GM12878 (cell line): ENCODE measurements around the gene SPART. TPM values are rescaled to one million over a fixed set of nuclear protein-coding genes. Genes with fewer than 3 reads are reported as not detected.

Experiments
- ATAC-seq: fragments of 200-7000 bp; cut with Tn5 transposase; 3 replicates; pipeline ENCODE4 v1.9.1; 2020; ENCODE audit warnings: mild to moderate bottlenecking, moderate library complexity
- BruUV-seq: library from RNA; stranded (reverse); fragments of 400-500 nt; replicated peaks from 2 replicates; lab custom pipeline; 2021; lab: Mats Ljungman, UMichigan
- CTCF ChIA-PET: fragments of 300-600 bp; sonication (Branson Sonifier 250); formaldehyde crosslinking; extraction: SDS; loops from one replicate; lab custom pipeline; 2021; ENCODE audit warnings: inconsistent platforms; lab: Yijun Ruan, JAX
- POLR2A ChIA-PET: fragments of 350-600 bp; formaldehyde crosslinking; extraction: SDS; loops from one replicate; lab custom pipeline; 2021; ENCODE audit warnings: inconsistent platforms; lab: Charles Lee
- RAD21 ChIA-PET: fragments of 300-600 bp; sonication (Branson Sonifier 250); formaldehyde crosslinking; loops from one replicate; lab custom pipeline; 2023; ENCODE audit warnings: antibody characterized with exemption; ENCODE audit not compliant: unreplicated experiment; lab: Charles Lee
- SMC1A ChIA-PET: fragments of 300-600 bp; sonication (Branson Sonifier 250); formaldehyde crosslinking; loops from one replicate; lab custom pipeline; 2023; ENCODE audit not compliant: unreplicated experiment, uncharacterized antibody; lab: Charles Lee
- DNase-seq: peaks from one replicate; pipeline ENCODE4 v3.0.0-alpha.2; 2011; ENCODE audit warnings: low read depth, low spot score
- FAIRE-seq: peaks from 3 replicates; lab custom pipeline; 2011; peaks lifted over from hg19 to GRCh38; lab: Jason Lieb, UNC
- H2AFZ ChIP-seq: 2 replicates; pipeline ENCODE4 v1.6.0; 2011; ENCODE audit warnings: low read depth, low read length, control low read depth; ENCODE audit not compliant: control insufficient read depth
- H3K27ac ChIP-seq: 2 replicates; pipeline ENCODE4 v1.5.1; 2011; ENCODE audit warnings: control low read depth; ENCODE audit not compliant: control insufficient read depth, insufficient read depth
- H3K27me3 ChIP-seq, 2 experiments: replicated peaks in 1 of 2; 2 replicates each; pipeline versions ENCODE4 v1.6.0 to v1.6.1; 2011; ENCODE audit warnings: low read length in 1 of 2; ENCODE audit not compliant: control insufficient read depth in 2 of 2, insufficient read depth in 2 of 2
- H3K36me3 ChIP-seq, 2 experiments: 2 replicates each; pipeline ENCODE4 v1.5.1; 2011; ENCODE audit warnings: low read length in 1 of 2; ENCODE audit not compliant: control insufficient read depth in 2 of 2, insufficient read depth in 2 of 2
- H3K4me1 ChIP-seq: 2 replicates; pipeline ENCODE4 v1.6.1; 2011; ENCODE audit warnings: mild to moderate bottlenecking, low read length, moderate library complexity, mixed read lengths; ENCODE audit not compliant: control insufficient read depth, insufficient read depth
- H3K4me2 ChIP-seq: 2 replicates; pipeline ENCODE4 v1.6.0; 2011; ENCODE audit warnings: control low read depth; ENCODE audit not compliant: control insufficient read depth, insufficient read depth
- H3K4me3 ChIP-seq: fragments of 200-600 bp; sonication (generic); 2 replicates; pipeline ENCODE4 v1.5.1; 2016
- H3K79me2 ChIP-seq: 2 replicates; pipeline ENCODE4 v1.6.0; 2011; ENCODE audit warnings: low read length; ENCODE audit not compliant: control insufficient read depth, insufficient read depth
- H3K9ac ChIP-seq: 2 replicates; pipeline ENCODE4 v1.8.0; 2011; ENCODE audit warnings: low read length, control low read depth, mixed read lengths; ENCODE audit not compliant: control insufficient read depth, insufficient read depth
- H3K9me3 ChIP-seq: replicated peaks from 3 replicates; pipeline ENCODE4 v1.5.1; 2011; ENCODE audit warnings: mild to moderate bottlenecking, low read length; ENCODE audit not compliant: control insufficient read depth, insufficient read depth
- H4K20me1 ChIP-seq: 2 replicates; pipeline ENCODE4 v1.6.0; 2011; ENCODE audit not compliant: control insufficient read depth, insufficient read depth
- BACH1 ChIP-seq: fragments of 450-650 bp; IDR thresholded peaks from 2 replicates; pipeline ENCODE4 v1.6.1; 2017; ENCODE audit warnings: mild to moderate bottlenecking, borderline replicate concordance
- BCL11A ChIP-seq: IDR thresholded peaks from 2 replicates; pipeline ENCODE4 v1.6.1; 2011; ENCODE audit warnings: low read depth, low read length
- BRCA1 ChIP-seq: IDR thresholded peaks from 2 replicates; pipeline ENCODE4 v1.6.1; 2011; ENCODE audit warnings: low read depth, low read length, improper control_type of control experiment
- CREM ChIP-seq: IDR thresholded peaks from 2 replicates; pipeline ENCODE4 v1.6.1; 2014; ENCODE audit warnings: antibody characterized with exemption, low read depth
- ELK1 ChIP-seq: IDR thresholded peaks from 2 replicates; pipeline ENCODE4 v1.6.1; 2012; ENCODE audit warnings: low read depth, low read length, improper control_type of control experiment
- EZH2 ChIP-seq: IDR thresholded peaks from 2 replicates; pipeline ENCODE4 v1.6.1; 2012; ENCODE audit warnings: low read depth, mild to moderate bottlenecking, control low read depth, inconsistent platforms, low read length, borderline replicate concordance; ENCODE audit not compliant: control insufficient read depth
- HDAC6 ChIP-seq: fragments of 200-600 bp; sonication (generic); IDR thresholded peaks from one replicate; pipeline ENCODE4 v1.8.0; 2017; ENCODE audit warnings: antibody characterized with exemption; ENCODE audit not compliant: unreplicated experiment
- IKZF2 ChIP-seq, 2 experiments: fragments of 450-650 bp; IDR thresholded peaks; 2 replicates each; pipeline ENCODE4 v1.6.1; 2017; ENCODE audit warnings: mild to moderate bottlenecking in 2 of 2, moderate library complexity in 2 of 2
- PRDM15 ChIP-seq: fragments of 450-650 bp; formaldehyde crosslinking; IDR thresholded peaks from 2 replicates; pipeline ENCODE4 v1.4.0; 2020; ENCODE audit warnings: mild to moderate bottlenecking, moderate library complexity
- RAD51 ChIP-seq: fragments of 450-650 bp; IDR thresholded peaks from 2 replicates; pipeline ENCODE4 v1.6.1; 2016; ENCODE audit warnings: moderate library complexity, mild to moderate bottlenecking, inconsistent platforms
- REST ChIP-seq: IDR thresholded peaks from 2 replicates; pipeline ENCODE4 v1.6.1; 2012; ENCODE audit warnings: mild to moderate bottlenecking, low read depth, low read length
- STAT1 ChIP-seq: fragments of 450-650 bp; conservative IDR thresholded peaks from 2 replicates; pipeline ENCODE4 v1.6.1; 2014; ENCODE audit warnings: antibody characterized with exemption, mild to moderate bottlenecking
- ZNF217 ChIP-seq: fragments of 450-650 bp; IDR thresholded peaks from 2 replicates; pipeline ENCODE4 v1.6.1; 2017; ENCODE audit warnings: antibody characterized with exemption, mild to moderate bottlenecking
- ZNF384 ChIP-seq: IDR thresholded peaks from 2 replicates; pipeline ENCODE4 v1.6.1; 2012; ENCODE audit warnings: low read depth, mild to moderate bottlenecking, low read length, improper control_type of control experiment, borderline replicate concordance
- WGBS: methylation state at CpG from one replicate; pipeline ENCODE4 v1.1.6; 2016; ENCODE audit warnings: low lambda C conversion rate; ENCODE audit not compliant: insufficient replicate concordance, insufficient coverage; ENCODE audit errors: missing lambda C conversion rate; 5-methylcytosine and 5-hydroxymethylcytosine counted together
- in situ Hi-C: fragments of 300-500 bp; cut with MboI; formaldehyde crosslinking; loops from 9 replicates; pipeline ENCODE4 v1.14.3; 2018; ENCODE audit warnings: mixed read lengths
- intact Hi-C: fragments of 100-400 bp; cut with micrococcal nuclease; formaldehyde crosslinking; loops from one replicate; pipeline ENCODE4 v1.14.2; 2022; ENCODE audit not compliant: unreplicated experiment
- polyA plus RNA-seq, 11 experiments: library from polyadenylated mRNA; depleted of rRNA in 4 of 11; unstranded in 6 of 11; stranded (reverse) in 5 of 11; fragments of >200 nt; fragmentation: Nextera tagmentation in 4 of 11; fragmentation: Illumina TruSeq in 1 of 11; extraction: Ambion mirVana in 4 of 11; extraction: Trizol in 1 of 11; gene quantifications; 1 replicate in 1 of 11; 2 replicates in 10 of 11; pipeline versions ENCODE4 v1.2.1 to v1.2.3, GENCODE V29; 2011 to 2016; ENCODE audit warnings: inconsistent platforms in 2 of 11, missing spikeins in 2 of 11, low read depth in 1 of 11
- total RNA-seq, 4 experiments: library from RNA; depleted of rRNA in 3 of 4; stranded (reverse); fragments of >200 nt in 3 of 4; fragmentation: Illumina TruSeq in 1 of 4; extraction: Trizol in 1 of 4; gene quantifications; 2 replicates each; pipeline versions ENCODE4 v1.2.1 to v1.2.3, GENCODE V29; 2013 to 2021
- TF ChIP-seq, protein P1 (sequence below): fragments of 450-650 bp; IDR thresholded peaks from 2 replicates; pipeline ENCODE4 v1.6.1; 2017; ENCODE audit warnings: mild to moderate bottlenecking

The SPART gene
- total and polyA plus RNA-seq, 10 of the 15 experiments (the other 5 are each of a cell fraction or from before 2014, with no cell fraction given) = 17.6 to 74.6 (median 42.1) TPM

- in situ Hi-C loops = no loop called here
- FAIRE-seq (no peak), ATAC-seq (no peak), DNase-seq (no peak)
- no peak overlapping the region for H3K9ac ChIP-seq
- H3K79me2 ChIP-seq = no peaks in the 10 kb centered on the region
- no peak overlapping the region for H3K4me2 ChIP-seq
- ChIA-PET CTCF (interaction anchor here (1.2 to 2.7 kb wide), 3 partner anchors 8 to 10 kb away, joined by 3 to 15 read pairs (median 8); partner anchors contain the start of gene SPART), POLR2A (interaction anchor here (1.8 to 2.0 kb wide), 2 partner anchors 8 to 63 kb away, joined by 7 read pairs; no protein-coding TSS in a partner anchor), RAD21 (interaction anchor here (1.5 to 2.2 kb wide), 7 partner anchors 8 to 64 kb away, joined by 5 to 10 read pairs (median 6); partner anchors contain the start of gene SPART), SMC1A (interaction anchor here (1.2 to 5.3 kb wide), 9 partner anchors 8 to 77 kb away, joined by 3 to 30 read pairs (median 7); partner anchors contain the start of gene SPART)
- H3K36me3 ChIP-seq = no peaks in the 10 kb centered on the region
- intact Hi-C loops = no loop called here
- no peak overlapping the region for H3K27ac ChIP-seq
- H3K4me1 ChIP-seq = no peaks in the 10 kb centered on the region
- no peaks in the 10 kb centered on the region for H4K20me1 ChIP-seq
- 25% methylated on average over 7 of the region's 7 CpGs for WGBS
- H2AFZ ChIP-seq = no peak overlapping the region
- H3K27me3 ChIP-seq = no peaks in the 10 kb centered on the region
- BruUV-seq = no TSS peak
- no peak overlapping the region for H3K4me3 ChIP-seq
- no peaks in the 10 kb centered on the region for H3K9me3 ChIP-seq
- TF ChIP-seq BRCA1 (no peak), ELK1 (no peak), HDAC6 (no peak), ZNF384 (no peak), IKZF2 (IDR thresholded peaks at IDR 0.05) (no peak), BCL11A (no peak), STAT1 (no peak), RAD51 (no peak), PRDM15 (CRISPR knock-in tag) (no peak), REST (no peak), BACH1 (no peak), EZH2 (no peak), ZNF217 (no peak), CREM (no peak)
- TF ChIP-seq, protein P1, sequence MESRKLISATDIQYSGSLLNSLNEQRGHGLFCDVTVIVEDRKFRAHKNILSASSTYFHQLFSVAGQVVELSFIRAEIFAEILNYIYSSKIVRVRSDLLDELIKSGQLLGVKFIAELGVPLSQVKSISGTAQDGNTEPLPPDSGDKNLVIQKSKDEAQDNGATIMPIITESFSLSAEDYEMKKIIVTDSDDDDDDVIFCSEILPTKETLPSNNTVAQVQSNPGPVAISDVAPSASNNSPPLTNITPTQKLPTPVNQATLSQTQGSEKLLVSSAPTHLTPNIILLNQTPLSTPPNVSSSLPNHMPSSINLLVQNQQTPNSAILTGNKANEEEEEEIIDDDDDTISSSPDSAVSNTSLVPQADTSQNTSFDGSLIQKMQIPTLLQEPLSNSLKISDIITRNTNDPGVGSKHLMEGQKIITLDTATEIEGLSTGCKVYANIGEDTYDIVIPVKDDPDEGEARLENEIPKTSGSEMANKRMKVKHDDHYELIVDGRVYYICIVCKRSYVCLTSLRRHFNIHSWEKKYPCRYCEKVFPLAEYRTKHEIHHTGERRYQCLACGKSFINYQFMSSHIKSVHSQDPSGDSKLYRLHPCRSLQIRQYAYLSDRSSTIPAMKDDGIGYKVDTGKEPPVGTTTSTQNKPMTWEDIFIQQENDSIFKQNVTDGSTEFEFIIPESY = no peak
These were observed 9.9 kb upstream of the SPART start for GRCh38 chr13:36356058-36356457.
